Lower lobe of right lung (tissue), 2 donors: Measurements from ENCODE around the gene COL21A1. TPM values are rescaled to one million over a fixed set of nuclear protein-coding genes. Genes with fewer than 3 reads are reported as not detected.

Source experiments
- ATAC-seq, 2 donors: fragments of 200-7000 bp; cut with Tn5 transposase; one replicate each; pipeline ENCODE4 v1.9.1; 2020 to 2022; ENCODE audit warnings: mild to moderate bottlenecking in 2 of 2, moderate library complexity in 2 of 2
- DNase-seq: peaks from one replicate; pipeline ENCODE4 v3.0.0-alpha.2; 2020
- H3K27ac ChIP-seq: fragments of 200-600 bp; one replicate; pipeline ENCODE4 v1.8.0; 2022
- H3K27me3 ChIP-seq: fragments of 200-600 bp; one replicate; pipeline ENCODE4 v1.8.0; 2022; ENCODE audit warnings: low read depth
- H3K36me3 ChIP-seq: fragments of 200-600 bp; one replicate; pipeline ENCODE4 v1.8.0; 2022; ENCODE audit warnings: mild to moderate bottlenecking
- H3K4me1 ChIP-seq: fragments of 200-600 bp; one replicate; pipeline ENCODE4 v1.8.0; 2022
- H3K4me3 ChIP-seq: fragments of 200-600 bp; one replicate; pipeline ENCODE4 v1.8.0; 2022; ENCODE audit warnings: mild to moderate bottlenecking
- H3K9me3 ChIP-seq: fragments of 200-600 bp; one replicate; pipeline ENCODE4 v1.8.0; 2022
- intact Hi-C: fragments of 100-400 bp; cut with DNase I; formaldehyde crosslinking; loops from one replicate; pipeline ENCODE4 v1.11.0; 2022
- total RNA-seq: library from RNA; stranded (reverse); fragmentation: NEBNext Ultra II Directional; extraction: Animal tissue kit (Norgen Biotek cat#: 25700); gene quantifications from one replicate; pipeline ENCODE4 v1.2.1, GENCODE V29; 2021
- TF ChIP-seq, protein P1 (sequence below): fragments of 200-600 bp; IDR thresholded peaks from one replicate; pipeline ENCODE4 v1.8.0; 2022; ENCODE audit warnings: antibody characterized with exemption, mild to moderate bottlenecking
- donor health status: DM: no; HTN: yes; CAD: no; lungs with severe emphysema.

COL21A1 gene
- total RNA-seq, 1 donor from 2014 or later = 9.4 TPM

GRCh38 chr6:56230976-56231566, 16.3 kb downstream of the COL21A1 start:
- Histone ChIP-seq H3K9me3 (no peaks in the 10 kb centered on the region), H3K4me3 (no peak overlapping the region), H3K27ac (no peak overlapping the region), H3K36me3 (no peaks in the 10 kb centered on the region), H3K27me3 (no peaks in the 10 kb centered on the region), H3K4me1 (no peaks in the 10 kb centered on the region)
- TF ChIP-seq, protein P1, sequence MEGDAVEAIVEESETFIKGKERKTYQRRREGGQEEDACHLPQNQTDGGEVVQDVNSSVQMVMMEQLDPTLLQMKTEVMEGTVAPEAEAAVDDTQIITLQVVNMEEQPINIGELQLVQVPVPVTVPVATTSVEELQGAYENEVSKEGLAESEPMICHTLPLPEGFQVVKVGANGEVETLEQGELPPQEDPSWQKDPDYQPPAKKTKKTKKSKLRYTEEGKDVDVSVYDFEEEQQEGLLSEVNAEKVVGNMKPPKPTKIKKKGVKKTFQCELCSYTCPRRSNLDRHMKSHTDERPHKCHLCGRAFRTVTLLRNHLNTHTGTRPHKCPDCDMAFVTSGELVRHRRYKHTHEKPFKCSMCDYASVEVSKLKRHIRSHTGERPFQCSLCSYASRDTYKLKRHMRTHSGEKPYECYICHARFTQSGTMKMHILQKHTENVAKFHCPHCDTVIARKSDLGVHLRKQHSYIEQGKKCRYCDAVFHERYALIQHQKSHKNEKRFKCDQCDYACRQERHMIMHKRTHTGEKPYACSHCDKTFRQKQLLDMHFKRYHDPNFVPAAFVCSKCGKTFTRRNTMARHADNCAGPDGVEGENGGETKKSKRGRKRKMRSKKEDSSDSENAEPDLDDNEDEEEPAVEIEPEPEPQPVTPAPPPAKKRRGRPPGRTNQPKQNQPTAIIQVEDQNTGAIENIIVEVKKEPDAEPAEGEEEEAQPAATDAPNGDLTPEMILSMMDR = no peak
- no peak for ATAC-seq
- DNase-seq = no peak
- intact Hi-C loops = no loop called here

- TF ChIP-seq, protein P1 = no peak
- Histone ChIP-seq H3K27ac (no peak overlapping the region), H3K9me3 (no peaks in the 10 kb centered on the region), H3K27me3 (no peaks in the 10 kb centered on the region), H3K36me3 (no peaks in the 10 kb centered on the region), H3K4me3 (no peak overlapping the region), H3K4me1 (no peaks in the 10 kb centered on the region)
- no peak for ATAC-seq
- intact Hi-C loops = no loop called here
- no peak for DNase-seq
Measured at GRCh38 chr6:56227071-56227879, 20.1 kb downstream of the COL21A1 start.

- TF ChIP-seq, protein P1 = no peak
- Histone ChIP-seq H3K9me3 (no peaks in the 10 kb centered on the region), H3K27me3 (no peaks in the 10 kb centered on the region), H3K4me1 (no peaks in the 10 kb centered on the region), H3K36me3 (no peaks in the 10 kb centered on the region), H3K27ac (no peak overlapping the region), H3K4me3 (no peak overlapping the region)
- DNase-seq (no peak), ATAC-seq (no peak)
- intact Hi-C loops = no loop called here
Measured at GRCh38 chr6:56223995-56224394, 23.4 kb downstream of the COL21A1 start.

DNA sequence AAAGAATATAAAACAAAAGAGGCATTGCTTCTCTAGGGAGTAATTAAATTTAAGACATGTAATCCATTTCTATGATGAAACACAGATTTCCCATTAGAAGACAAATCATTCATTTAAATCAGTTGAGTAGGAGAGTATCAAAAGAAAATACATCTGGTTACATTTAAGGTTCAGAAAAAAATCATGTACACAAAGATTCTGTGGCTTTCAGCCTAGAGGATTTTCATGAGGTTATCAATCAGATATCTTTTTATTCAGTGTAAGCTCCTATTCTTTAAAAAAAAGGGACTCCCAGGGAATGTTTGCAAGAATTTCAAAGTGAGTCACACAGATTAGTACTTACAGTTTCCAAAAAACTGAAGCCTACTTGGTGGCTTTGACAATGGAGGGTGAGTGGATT, 24.9 kb downstream of the COL21A1 start:
- H3K36me3 ChIP-seq = no peaks in the 10 kb centered on the region
- no peaks in the 10 kb centered on the region for H3K27me3 ChIP-seq
- H3K9me3 ChIP-seq = no peaks in the 10 kb centered on the region
- no peak overlapping the region for H3K27ac ChIP-seq
- no peak for ATAC-seq
- DNase-seq = no peak
- intact Hi-C loops = no loop called here
- no peaks in the 10 kb centered on the region for H3K4me1 ChIP-seq
- no peak overlapping the region for H3K4me3 ChIP-seq
- TF ChIP-seq, protein P1 = no peak

- Histone ChIP-seq H3K27ac (no peak overlapping the region), H3K36me3 (no peaks in the 10 kb centered on the region), H3K4me1 (no peaks in the 10 kb centered on the region), H3K9me3 (no peaks in the 10 kb centered on the region), H3K4me3 (no peak overlapping the region), H3K27me3 (no peaks in the 10 kb centered on the region)
- TF ChIP-seq, protein P1 = no peak
- intact Hi-C loops = no loop called here
- ATAC-seq = no peak
- no peak for DNase-seq
Measured at GRCh38 chr6:56220078-56220477, 27.3 kb downstream of the COL21A1 start.
